H1 (cell line): ENCODE measurements around the gene HMGCLL1. TPM values are rescaled to one million over a fixed set of nuclear protein-coding genes. Genes with fewer than 3 reads are reported as not detected.

Source experiments
- BACH1 ChIP-seq: IDR thresholded peaks from 2 replicates; pipeline ENCODE4 v1.6.1; 2012; ENCODE audit warnings: low read length, improper control_type of control experiment
- EP300 ChIP-seq, 2 experiments: IDR thresholded peaks; 1 replicate in 1 of 2; 2 replicates in 1 of 2; pipeline ENCODE4 v1.6.1; 2011 to 2012; ENCODE audit warnings: low read depth in 2 of 2, low read length in 2 of 2, mild to moderate bottlenecking in 2 of 2, borderline replicate concordance in 1 of 2, inconsistent platforms in 1 of 2, moderate library complexity in 1 of 2
- NANOG ChIP-seq: IDR thresholded peaks from 2 replicates; pipeline ENCODE4 v1.6.1; 2011; ENCODE audit warnings: low read length, low read depth, mild to moderate bottlenecking, inconsistent platforms; ENCODE audit not compliant: insufficient read depth, poor library complexity, severe bottlenecking
- polyA plus RNA-seq, 7 experiments: library from polyadenylated mRNA; depleted of rRNA in 3 of 7; stranded (reverse) in 5 of 7; unstranded in 2 of 7; fragments of >200 nt in 5 of 7; fragments of 200-250 nt in 2 of 7; gene quantifications; 1 replicate in 5 of 7; 2 replicates in 1 of 7; 4 replicates in 1 of 7; pipeline versions ENCODE4 v1.2.1 to v1.2.3, GENCODE V29; 2011 to 2013; ENCODE audit warnings: missing spikeins in 2 of 7, mixed read lengths in 2 of 7
- total RNA-seq: library from RNA; stranded (reverse); fragmentation: NEBNext Ultra II Directional; extraction: Animal tissue kit (Norgen Biotek cat#: 25700); gene quantifications from 2 replicates; pipeline ENCODE4 v1.2.1, GENCODE V29; 2021
- TF ChIP-seq, protein P1 (sequence below): fragments of 300-600 bp; sonication (generic); IDR thresholded peaks from 2 replicates; pipeline ENCODE4 v1.7.1; 2012; ENCODE audit warnings: low read length, moderate library complexity, mild to moderate bottlenecking, inconsistent platforms; ENCODE audit not compliant: insufficient replicate concordance

HMGCLL1 gene
- total and polyA plus RNA-seq, 2 of the 8 experiments (the other 6 are each of a cell fraction or from before 2014, with no cell fraction given), result 0.06 to 0.41 TPM

DNA sequence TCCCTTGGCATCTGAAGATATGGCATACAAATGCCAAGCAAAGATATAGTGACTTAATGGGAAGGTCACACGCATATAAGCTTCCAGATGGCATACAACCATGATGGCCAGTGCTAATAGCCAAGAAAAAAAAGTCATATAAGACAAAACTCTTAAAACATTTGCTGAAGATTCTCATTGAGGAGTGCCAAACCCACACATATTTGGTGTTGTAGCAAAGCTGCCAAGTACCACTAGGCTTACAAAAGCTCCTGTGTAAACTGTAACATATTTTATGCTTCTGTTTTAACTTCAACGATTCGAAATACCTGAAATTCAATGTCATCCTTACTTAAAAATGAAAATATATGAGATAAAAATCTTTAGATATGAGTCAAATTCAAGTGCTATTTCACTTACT, 123.0 kb downstream of the HMGCLL1 start (continued):
- TF ChIP-seq, protein P1, sequence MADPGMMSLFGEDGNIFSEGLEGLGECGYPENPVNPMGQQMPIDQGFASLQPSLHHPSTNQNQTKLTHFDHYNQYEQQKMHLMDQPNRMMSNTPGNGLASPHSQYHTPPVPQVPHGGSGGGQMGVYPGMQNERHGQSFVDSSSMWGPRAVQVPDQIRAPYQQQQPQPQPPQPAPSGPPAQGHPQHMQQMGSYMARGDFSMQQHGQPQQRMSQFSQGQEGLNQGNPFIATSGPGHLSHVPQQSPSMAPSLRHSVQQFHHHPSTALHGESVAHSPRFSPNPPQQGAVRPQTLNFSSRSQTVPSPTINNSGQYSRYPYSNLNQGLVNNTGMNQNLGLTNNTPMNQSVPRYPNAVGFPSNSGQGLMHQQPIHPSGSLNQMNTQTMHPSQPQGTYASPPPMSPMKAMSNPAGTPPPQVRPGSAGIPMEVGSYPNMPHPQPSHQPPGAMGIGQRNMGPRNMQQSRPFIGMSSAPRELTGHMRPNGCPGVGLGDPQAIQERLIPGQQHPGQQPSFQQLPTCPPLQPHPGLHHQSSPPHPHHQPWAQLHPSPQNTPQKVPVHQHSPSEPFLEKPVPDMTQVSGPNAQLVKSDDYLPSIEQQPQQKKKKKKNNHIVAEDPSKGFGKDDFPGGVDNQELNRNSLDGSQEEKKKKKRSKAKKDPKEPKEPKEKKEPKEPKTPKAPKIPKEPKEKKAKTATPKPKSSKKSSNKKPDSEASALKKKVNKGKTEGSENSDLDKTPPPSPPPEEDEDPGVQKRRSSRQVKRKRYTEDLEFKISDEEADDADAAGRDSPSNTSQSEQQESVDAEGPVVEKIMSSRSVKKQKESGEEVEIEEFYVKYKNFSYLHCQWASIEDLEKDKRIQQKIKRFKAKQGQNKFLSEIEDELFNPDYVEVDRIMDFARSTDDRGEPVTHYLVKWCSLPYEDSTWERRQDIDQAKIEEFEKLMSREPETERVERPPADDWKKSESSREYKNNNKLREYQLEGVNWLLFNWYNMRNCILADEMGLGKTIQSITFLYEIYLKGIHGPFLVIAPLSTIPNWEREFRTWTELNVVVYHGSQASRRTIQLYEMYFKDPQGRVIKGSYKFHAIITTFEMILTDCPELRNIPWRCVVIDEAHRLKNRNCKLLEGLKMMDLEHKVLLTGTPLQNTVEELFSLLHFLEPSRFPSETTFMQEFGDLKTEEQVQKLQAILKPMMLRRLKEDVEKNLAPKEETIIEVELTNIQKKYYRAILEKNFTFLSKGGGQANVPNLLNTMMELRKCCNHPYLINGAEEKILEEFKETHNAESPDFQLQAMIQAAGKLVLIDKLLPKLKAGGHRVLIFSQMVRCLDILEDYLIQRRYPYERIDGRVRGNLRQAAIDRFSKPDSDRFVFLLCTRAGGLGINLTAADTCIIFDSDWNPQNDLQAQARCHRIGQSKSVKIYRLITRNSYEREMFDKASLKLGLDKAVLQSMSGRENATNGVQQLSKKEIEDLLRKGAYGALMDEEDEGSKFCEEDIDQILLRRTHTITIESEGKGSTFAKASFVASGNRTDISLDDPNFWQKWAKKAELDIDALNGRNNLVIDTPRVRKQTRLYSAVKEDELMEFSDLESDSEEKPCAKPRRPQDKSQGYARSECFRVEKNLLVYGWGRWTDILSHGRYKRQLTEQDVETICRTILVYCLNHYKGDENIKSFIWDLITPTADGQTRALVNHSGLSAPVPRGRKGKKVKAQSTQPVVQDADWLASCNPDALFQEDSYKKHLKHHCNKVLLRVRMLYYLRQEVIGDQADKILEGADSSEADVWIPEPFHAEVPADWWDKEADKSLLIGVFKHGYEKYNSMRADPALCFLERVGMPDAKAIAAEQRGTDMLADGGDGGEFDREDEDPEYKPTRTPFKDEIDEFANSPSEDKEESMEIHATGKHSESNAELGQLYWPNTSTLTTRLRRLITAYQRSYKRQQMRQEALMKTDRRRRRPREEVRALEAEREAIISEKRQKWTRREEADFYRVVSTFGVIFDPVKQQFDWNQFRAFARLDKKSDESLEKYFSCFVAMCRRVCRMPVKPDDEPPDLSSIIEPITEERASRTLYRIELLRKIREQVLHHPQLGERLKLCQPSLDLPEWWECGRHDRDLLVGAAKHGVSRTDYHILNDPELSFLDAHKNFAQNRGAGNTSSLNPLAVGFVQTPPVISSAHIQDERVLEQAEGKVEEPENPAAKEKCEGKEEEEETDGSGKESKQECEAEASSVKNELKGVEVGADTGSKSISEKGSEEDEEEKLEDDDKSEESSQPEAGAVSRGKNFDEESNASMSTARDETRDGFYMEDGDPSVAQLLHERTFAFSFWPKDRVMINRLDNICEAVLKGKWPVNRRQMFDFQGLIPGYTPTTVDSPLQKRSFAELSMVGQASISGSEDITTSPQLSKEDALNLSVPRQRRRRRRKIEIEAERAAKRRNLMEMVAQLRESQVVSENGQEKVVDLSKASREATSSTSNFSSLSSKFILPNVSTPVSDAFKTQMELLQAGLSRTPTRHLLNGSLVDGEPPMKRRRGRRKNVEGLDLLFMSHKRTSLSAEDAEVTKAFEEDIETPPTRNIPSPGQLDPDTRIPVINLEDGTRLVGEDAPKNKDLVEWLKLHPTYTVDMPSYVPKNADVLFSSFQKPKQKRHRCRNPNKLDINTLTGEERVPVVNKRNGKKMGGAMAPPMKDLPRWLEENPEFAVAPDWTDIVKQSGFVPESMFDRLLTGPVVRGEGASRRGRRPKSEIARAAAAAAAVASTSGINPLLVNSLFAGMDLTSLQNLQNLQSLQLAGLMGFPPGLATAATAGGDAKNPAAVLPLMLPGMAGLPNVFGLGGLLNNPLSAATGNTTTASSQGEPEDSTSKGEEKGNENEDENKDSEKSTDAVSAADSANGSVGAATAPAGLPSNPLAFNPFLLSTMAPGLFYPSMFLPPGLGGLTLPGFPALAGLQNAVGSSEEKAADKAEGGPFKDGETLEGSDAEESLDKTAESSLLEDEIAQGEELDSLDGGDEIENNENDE, result no peak
- TF ChIP-seq BACH1 (no peak), EP300 (IDR thresholded peaks at IDR 0.05; ENCODE audit: borderline replicate concordance in 1 of 2, low read depth in 2 of 2, low read length in 2 of 2) (no peak), NANOG (no peak)
